HG03139 (cell line): Measurements from ENCODE around the gene VEZF1.

Source experiments
- ATAC-seq: cut with Tn5 transposase; IDR thresholded peaks from one replicate; pipeline ENCODE4 v1.9.1; 2021; ENCODE audit not compliant: unreplicated experiment

Gene VEZF1, protein sequence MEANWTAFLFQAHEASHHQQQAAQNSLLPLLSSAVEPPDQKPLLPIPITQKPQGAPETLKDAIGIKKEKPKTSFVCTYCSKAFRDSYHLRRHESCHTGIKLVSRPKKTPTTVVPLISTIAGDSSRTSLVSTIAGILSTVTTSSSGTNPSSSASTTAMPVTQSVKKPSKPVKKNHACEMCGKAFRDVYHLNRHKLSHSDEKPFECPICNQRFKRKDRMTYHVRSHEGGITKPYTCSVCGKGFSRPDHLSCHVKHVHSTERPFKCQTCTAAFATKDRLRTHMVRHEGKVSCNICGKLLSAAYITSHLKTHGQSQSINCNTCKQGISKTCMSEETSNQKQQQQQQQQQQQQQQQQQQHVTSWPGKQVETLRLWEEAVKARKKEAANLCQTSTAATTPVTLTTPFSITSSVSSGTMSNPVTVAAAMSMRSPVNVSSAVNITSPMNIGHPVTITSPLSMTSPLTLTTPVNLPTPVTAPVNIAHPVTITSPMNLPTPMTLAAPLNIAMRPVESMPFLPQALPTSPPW

DNA sequence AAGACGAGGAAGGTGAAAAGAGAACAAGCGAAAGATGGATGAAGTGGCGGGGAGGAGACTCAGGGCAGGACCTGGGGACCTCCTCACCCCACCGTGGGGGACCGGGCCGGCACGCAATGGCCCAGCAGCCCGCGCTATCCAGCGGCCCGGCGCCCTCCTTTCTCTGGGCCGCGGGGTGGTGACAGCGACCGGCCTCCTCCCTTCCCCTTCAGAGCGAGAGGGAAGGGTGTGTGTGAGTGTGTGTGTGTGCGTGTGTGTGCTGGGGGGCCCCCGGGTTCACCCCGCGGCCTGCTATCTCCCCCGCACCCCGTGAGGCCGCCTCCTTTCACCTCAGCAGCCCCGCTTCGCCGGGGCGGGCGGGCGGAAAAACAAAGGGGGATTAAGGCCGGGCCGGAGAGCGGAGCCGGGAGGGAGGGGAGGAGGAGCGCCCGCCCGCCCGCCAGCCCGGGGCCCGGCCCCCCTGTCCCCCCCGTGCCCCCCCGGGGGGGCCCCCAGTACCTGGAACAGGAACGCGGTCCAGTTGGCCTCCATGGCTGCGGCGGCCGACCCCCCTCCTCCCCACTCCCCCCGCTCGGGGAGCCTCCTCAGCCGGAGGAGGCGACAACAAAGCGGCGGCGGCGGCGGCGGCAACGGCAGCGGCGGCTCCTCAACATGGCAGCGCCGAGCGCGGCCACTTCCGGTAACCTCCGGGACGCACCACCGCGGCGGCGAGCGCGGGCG is at the start of gene VEZF1:
Gene VEZF1 (minus strand): TSS at position 674 of the 720 bp plus-strand sequence. CDS start 143 bp downstream, at position 531.
- peak; percentile 54 for ATAC-seq

DNA sequence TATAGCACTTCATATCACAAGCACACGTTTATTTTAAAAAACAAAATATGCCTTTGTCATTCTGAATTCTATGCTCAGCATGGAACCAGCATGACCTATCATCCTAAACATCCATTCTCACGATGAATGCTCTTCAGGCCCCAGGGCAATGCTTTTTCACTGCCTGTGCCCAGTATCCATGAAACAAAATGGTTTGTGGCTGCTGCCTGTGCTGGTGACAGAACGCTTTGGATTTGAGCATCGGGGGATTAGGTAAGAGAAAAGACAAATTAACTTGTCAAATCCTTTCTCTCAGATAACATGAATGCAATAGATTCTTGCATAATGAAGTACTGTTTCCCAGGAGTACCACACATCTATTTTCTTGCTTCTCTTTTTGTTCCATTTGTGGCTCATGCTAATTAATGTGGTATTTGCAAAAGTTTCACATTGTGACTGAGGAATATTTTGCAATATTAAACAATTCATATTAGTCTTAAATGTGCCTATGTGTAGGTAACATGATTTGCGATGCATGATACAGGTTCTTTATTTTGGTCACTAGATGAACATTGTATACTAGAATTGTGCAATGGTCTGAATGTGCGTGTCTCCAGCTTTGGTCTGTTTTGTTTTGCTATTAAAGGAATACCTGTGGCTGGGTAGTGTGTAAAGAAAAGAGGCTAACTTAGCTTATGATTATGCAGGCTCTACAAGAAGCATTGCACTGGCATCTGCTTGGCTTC is 44.8 kb upstream of the VEZF1 start:
- no peak for ATAC-seq

DNA sequence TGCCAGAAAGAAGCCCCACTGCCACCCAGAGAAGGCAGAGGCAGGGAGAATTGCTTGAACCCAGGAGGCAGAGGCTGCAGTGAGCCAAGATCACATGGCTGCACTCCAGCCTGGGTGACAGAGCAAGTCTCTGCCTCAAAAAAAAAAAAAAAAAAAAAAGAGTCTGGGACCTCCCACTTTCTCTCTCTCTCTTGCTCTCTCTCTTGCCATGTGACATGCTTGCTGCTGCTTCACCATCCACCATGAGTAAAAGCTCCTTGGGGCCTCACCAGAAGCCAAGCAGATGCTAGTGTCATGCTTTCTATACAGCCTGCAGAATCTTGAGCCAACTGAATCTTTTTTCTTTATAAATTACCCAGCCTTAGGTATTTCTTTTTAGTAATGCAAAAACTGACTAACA is 40.5 kb upstream of the VEZF1 start:
- no peak for ATAC-seq

DNA sequence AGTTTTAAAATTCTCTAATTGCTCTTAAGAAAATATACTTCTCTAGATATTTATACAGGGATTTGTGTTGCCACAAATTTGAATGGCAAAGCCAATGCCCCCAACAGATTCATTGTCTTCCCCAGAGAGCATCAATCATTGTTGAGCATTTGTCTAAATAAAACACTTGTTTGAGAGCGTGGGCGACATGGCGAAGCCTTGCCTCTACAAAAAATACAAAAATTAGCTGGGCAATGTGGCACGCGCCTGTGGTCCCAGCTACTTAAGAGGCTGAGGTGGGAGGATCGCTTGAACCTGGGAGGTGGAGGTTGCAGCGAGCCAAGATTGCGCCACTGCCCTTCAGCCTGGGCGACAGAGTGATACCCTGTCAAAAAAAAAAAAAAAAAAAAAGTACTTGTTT is 32.3 kb upstream of the VEZF1 start:
- no peak for ATAC-seq

DNA sequence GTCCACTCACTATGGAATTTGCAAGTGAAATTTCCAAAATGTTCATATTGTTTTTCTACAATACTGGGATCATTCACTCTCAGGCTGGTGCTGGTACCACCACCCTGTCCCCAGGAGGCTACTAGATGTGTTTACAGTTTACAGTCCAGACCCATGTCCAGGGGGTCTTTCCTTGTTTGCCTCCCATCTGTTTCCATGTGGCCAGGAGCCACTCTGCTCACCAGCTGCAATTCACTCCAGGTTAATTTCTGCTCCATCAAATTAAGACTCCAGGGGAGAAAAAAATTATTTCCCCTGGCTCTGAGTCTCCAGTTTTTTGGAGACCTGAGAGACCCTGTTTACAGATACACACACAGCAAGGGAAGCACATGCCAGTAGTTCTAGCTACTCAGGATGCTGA is 31.5 kb upstream of the VEZF1 start:
- no peak for ATAC-seq

DNA sequence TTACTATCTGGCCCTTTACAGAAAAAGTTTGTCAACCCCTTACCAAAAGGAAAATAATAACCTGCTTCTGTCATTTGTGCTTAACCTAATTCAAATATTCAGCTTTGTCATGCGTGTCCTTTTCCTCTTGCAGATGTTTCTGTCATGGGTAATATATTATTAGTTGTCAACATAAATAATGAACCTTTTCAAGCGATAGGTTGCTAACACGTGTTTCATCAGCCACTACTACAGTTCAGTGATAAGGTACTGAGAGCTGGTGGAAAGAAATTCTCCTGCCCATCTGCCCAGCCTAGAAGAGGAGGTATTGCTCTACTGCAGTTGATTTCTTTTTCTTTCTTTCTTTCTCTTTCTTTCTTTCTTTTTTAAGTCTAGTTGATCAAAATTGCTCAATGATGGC is 31.0 kb upstream of the VEZF1 start:
- no peak for ATAC-seq

DNA sequence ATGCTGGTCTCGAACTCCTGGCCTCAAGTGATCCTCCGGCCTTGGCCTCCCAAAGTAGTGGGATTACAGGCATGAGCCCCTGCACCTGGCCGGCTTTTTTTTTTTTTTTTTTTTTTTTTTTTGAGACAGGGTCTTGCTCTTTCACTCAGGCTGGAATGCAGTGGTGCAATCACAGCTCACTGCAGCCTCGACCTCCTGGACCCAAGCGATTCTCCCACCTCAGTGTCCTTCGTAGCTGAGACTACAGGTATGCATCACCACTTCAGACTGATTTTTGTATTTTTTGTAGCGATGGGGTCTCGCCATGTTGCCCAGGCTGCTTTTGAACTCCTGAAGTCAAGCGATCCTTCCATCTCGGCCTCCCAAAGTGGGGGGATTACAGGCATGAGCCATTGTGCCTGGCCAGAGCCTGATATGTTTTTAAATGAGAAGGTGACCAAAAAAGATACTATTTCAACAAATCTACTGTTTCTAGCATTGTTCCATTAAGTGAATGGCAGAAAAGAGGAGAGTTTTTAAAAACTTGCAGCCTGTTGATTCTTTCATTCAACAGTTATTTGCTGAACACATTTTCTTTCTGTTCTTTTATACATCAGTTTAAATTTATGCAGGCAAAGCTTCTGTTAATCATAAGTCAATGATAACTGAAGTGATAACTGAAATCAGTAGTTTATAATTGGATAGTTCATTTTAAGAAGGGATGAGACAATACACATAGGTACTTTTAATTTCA is 22.2 kb upstream of the VEZF1 start:
- no peak for ATAC-seq

DNA sequence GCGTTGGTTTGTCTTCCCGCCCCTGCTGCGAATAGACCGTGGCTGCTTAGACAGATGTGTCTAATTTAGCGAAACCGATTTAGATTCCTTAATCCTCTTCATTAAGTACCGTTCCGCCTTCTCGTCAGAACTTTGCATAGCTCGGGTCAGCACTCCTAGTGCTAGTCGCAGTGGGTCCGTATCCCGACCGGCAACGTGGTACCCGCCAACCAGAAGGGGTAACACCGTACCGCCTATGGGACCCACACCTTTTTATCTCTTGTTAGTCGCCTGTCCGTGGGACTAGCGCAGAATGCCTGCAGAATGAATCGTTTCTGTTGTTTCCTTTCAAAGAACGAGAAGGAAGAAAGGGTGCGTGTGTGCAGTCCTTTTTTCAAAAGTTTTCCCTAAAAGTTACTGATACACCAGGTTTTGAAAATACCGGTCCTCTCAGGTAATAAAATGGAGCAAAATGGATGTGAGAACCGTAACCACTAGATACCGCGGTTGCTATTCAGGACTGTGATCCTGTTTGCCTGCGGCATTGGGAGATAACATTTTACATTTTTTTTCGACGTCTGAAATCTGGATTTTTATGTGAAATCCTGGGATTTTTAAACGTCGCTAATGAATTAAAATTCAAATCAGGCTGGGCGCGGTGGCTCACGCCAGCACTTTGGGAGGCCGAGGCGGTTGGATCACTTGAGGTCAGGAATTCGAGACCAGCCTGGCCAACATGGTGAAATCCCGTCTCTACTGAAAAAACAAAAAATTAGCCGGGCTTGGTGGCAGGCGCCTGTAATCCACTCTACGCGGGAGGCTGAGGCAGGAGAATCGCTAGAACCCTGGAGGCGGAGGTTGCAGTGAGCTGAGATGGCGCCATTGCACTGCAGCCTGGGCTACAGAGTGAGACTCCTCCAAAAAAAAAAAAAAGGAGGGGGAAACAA is 20.0 kb upstream of the VEZF1 start:
- ATAC-seq: peak; percentile 7

DNA sequence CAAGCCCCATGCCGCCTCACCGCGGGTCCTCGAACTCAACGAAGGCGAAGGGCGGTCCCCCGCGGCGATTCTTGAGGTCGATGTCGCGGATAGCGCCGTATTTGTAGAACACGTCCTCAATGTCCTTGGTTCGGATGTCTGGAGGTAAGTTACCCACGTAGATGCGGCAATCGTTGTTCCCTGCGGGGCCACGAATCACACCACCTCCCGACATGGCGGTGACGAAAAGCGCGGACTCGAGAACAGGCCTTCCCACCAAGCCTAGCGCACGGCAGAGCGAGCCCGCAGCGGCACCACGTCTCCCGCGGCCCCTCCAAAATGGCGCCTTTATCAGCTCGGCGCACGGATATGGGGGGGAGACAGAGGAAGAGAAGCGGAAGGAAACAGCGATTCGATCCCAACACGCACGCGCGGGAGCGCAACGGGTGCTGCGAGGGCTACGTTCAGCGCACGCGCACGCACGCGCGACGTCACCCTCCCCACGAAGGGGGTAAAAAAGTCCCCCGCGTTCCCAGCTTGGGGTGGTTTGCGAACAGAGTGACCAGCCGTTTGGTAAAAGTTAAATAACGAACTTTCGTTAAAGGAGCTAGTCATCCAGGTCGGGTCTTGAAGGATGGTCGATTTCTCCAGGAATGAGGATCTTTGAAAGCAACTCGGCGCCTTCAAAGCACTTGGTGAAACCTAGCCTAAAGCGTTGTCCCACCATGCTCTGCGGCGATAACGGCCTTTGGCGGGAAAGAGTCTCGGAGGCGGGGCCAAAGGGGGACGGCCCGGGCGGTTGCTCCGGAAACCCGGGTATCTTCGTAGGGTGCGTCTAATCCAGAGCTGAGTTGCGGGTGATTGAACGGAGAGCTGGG is 19.1 kb upstream of the VEZF1 start, which contains the start of gene SRSF1:
Gene SRSF1 (minus strand): TSS at position 323 of the 857 bp plus-strand sequence. CDS start 109 bp downstream, at position 214.
- peak; percentile 74 for ATAC-seq

DNA sequence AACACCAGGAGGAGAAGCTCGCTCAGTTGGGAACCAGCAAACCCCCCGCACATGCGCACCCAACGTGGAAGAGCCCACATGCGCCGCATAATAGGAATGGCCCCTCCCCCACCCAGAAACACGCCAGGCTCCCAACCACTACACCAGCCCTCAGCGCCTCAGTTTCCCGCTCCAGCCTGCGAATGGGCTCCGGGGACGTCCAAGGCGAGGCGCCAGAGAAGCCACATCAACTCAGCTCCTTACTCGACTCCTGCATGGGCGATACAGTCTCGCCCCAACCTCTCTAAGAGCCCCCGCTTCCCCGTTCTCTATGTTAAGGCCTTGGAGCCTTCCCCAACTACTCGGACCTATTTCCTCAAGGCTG is 18.5 kb upstream of the VEZF1 start:
- ATAC-seq: no peak

DNA sequence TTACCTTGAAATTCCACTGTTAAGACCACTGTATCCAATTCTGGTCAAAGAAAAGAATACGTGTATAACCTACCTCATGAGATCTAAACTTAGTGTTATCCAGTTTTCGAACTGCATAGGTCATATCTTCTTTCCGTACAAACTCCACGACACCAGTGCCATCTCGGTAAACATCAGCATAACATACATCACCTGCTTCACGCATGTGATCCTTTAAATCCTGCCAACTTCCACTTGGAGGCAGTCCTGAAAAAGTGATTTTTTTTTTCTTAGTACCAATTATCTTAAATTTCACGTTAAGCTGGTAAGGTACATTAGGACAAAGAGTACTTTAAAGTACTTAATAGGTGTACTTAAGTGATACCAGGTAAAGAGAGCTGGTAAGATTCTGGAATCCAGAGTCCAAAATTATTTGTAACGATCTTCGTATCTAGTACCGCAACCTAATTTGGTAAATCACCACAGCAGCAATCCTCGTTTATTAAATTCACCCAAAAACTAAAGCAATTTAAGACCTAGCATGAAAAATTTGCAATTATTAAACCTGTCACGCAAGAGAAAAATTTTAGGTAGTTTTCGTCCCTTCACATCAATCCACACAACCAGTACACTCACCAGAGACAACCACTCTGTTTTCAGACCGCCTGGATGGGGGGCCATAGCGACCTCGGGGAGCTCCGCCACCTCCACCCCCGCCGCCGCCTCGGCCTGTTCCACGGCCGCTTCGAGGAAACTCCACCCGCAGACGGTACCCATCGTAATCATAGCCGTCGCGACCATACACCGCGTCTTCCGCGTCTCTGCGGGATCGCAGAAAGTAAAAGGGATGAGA is 17.9 kb upstream of the VEZF1 start:
- ATAC-seq: no peak

DNA sequence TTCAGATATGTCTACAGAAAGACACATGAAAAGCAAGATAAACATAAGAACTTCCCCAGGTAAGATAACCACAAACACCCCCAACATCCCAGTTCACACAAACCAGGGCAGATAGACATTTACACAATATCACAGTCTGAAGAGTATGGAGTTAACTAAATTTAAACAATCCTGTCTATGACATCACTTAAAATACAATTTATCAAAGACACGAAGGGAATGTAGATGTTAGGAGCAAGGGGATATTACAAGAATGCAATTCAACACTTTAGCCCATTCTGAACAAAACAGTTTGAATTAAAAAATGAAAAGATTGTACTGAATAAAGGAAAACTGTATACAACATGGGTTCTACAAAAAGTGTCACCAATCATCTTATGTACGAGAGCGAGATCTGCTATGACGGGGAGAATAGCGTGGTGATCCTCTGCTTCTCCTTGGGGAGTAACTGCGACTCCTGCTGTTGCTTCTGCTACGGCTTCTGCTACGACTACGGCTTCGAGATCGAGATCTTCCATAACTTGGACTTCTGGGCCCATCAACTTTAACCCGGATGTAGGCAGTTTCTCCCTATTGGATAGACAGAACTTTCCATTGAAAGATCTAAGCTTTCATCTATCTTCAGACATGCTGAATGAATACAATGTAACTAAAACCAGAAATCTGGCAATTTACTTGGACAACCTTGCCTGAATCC is 17.1 kb upstream of the VEZF1 start:
- ATAC-seq: no peak

DNA sequence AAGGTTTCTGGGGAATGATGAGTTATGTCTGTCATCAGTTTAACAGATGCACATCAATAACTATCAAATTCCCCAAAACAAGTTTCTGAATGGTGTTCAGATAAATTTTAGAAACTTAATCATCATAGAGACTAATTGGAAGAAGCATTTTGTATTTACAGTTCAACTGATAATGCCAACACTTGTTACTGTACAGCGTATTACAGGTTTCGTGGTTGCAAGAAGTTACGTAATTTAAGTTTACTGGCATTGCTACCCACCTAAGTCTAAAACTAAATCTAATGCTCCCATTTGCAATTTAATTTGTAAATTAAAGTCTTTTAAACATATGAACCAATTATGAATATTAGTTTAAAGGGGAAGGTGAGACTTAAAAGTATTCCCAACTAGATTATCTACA is 16.0 kb upstream of the VEZF1 start:
- no peak for ATAC-seq

DNA sequence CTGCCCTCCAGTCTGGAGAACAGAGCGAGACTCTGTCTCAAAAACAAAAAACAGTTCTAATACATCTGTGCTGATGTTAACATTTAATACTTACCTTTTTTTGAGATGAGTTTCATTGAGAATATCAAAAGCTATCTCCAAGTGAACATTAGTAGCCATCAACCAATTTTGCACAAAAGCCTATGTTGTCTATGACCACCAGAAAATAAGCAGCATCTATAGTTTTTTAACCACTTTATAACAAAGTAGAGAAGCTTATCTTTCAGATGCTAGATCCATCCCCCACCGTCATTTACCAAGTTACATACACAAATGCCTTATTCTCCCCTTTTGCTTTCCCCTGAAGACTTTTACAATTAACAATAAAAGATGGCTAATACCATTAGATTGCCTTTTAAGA is 14.9 kb upstream of the VEZF1 start:
- ATAC-seq: no peak

DNA sequence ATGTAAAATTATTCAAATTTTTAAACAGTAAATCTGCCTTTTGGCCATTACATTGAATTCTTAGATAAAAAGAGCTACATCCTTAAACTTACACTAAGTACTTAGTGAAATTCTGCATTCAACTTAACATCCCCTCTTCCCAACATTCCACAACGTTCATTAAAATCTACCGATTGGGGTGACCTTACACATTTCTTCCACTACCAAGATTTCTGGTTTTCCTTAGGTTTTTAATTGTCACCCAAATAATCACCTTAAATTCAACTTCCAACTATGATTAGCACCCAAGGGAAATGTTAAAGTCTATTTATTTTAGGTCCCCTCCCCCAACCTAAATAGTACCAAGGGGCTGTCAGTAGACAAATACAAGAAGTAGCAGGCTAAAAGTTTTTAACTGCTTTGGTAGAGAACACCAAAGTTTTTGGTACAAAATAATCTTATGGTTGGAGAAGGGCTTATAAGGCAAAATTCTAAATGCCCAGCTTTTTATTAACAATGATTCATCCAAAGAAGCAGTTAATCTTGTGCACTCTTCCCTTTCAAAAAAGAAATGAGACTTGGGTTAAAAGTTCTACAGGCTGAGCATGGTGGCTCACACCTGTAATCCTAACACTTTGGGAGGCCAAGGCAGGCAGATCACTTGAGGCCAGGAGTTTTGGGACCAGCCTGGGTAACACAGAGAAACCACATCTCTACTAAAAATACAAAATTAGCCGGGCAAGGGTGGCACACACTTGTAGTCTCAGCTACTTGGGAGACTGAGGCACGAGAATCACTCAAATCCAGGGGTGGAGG is 14.3 kb upstream of the VEZF1 start:
- no peak for ATAC-seq

DNA sequence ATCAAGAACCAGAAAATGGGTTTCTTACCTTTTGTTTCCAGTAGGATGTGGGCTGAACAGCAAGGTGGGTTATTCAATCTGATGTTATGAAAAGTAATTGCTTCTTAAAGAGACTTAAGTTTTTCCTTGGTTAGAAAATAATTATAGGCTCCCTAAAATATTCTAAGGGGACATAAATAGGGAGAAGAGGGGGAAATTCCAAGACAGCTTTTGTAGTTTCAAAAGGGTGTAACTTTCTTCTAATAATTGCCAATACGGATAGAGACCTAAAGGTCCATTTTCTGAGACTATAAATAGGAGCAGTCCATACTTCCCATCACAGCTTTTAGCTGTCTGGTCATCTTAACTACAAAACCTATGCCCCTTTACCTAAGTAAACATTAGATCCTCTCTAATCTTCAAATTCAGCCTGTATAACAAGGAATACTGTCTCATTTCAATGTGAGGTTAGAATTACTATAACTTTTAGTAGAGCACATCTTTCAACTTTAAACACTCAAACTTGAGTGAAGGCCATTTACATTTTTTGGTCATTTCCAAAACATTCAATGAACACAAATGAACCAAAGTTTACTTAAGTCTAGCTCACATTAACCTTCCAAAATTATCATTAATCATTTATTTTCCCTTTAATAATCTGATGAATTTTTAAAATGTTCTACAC is 13.5 kb upstream of the VEZF1 start:
- no peak for ATAC-seq
